ENCODE measurements around the gene TAOK1. TPM values are rescaled to one million over a fixed set of nuclear protein-coding genes. Genes with fewer than 3 reads are reported as not detected.
"Not testable (repeated sequence)": the region's sequence is repeated elsewhere in the genome, so short reads cannot be mapped to it uniquely, and the experiment has no call there.

Gene TAOK1
- 32.1 and 42.2 TPM in 2 replicates for total RNA-seq

GRCh38 chr17:29389982-29390850 lies at the start of gene TAOK1:
Gene TAOK1, plus strand, starts transcription at chr17:29390363. Its CDS starts 61,186 bp downstream, at chr17:29451549.
- DNase-seq (ENCODE audit: low read depth) (peak; percentile 90), FAIRE-seq (no peak)
- Histone ChIP-seq H3K27me3 (ENCODE audit: control insufficient read depth, insufficient read depth, low read length) (no peaks in the 10 kb centered on the region), H3K36me3 (ENCODE audit: control insufficient read depth, insufficient read depth, low read length) (no peaks in the 10 kb centered on the region), H3K4me3 (ENCODE audit: low read depth, low read length) (peak within 1 kb of the TSS; percentile 55)
- TF ChIP-seq CTCF (IDR thresholded peaks at IDR 0.05; ENCODE audit: insufficient read depth, low read length, severe bottlenecking), result no peak

- Histone ChIP-seq H3K36me3 (ENCODE audit: control insufficient read depth, insufficient read depth, low read length) (no peaks in the 10 kb centered on the region), H3K27me3 (ENCODE audit: control insufficient read depth, insufficient read depth, low read length) (no peaks in the 10 kb centered on the region), H3K4me3 (ENCODE audit: low read depth, low read length) (no peak overlapping the region)
- no peak for TF ChIP-seq CTCF (IDR thresholded peaks at IDR 0.05; ENCODE audit: insufficient read depth, low read length, severe bottlenecking)
- FAIRE-seq, result no peak
- peak; percentile 52 for DNase-seq (ENCODE audit: low read depth)
Measured at GRCh38 chr17:29341726-29342125, 48.4 kb upstream of the TAOK1 start.

- Histone ChIP-seq H3K27me3 (ENCODE audit: control insufficient read depth, insufficient read depth, low read length) (no peaks in the 10 kb centered on the region), H3K4me3 (ENCODE audit: low read depth, low read length) (no peak overlapping the region), H3K36me3 (ENCODE audit: control insufficient read depth, insufficient read depth, low read length) (no peaks in the 10 kb centered on the region)
- no peak for TF ChIP-seq CTCF (IDR thresholded peaks at IDR 0.05; ENCODE audit: insufficient read depth, low read length, severe bottlenecking)
- FAIRE-seq, result no peak
- no peak for DNase-seq (ENCODE audit: low read depth)
Measured at GRCh38 chr17:29342158-29342765, 47.9 kb upstream of the TAOK1 start.

GRCh38 chr17:29344201-29344856 lies 45.8 kb upstream of the TAOK1 start:
- no peak for TF ChIP-seq CTCF (IDR thresholded peaks at IDR 0.05; ENCODE audit: insufficient read depth, low read length, severe bottlenecking)
- FAIRE-seq (no peak), DNase-seq (ENCODE audit: low read depth) (no peak)

GRCh38 chr17:29345066-29345465 lies 45.1 kb upstream of the TAOK1 start:
- no peak overlapping the region for H3K4me3 ChIP-seq (ENCODE audit: low read depth, low read length)
- FAIRE-seq (no peak), DNase-seq (ENCODE audit: low read depth) (no peak)
- H3K36me3 ChIP-seq (ENCODE audit: control insufficient read depth, insufficient read depth, low read length), result no peaks in the 10 kb centered on the region
- H3K27me3 ChIP-seq (ENCODE audit: control insufficient read depth, insufficient read depth, low read length), result no peaks in the 10 kb centered on the region
- TF ChIP-seq CTCF (IDR thresholded peaks at IDR 0.05; ENCODE audit: insufficient read depth, low read length, severe bottlenecking), result no peak

More at GRCh38 chr17:29344201-29344856, 45.8 kb upstream of the TAOK1 start:
- Histone ChIP-seq H3K27me3 (ENCODE audit: control insufficient read depth, insufficient read depth, low read length) (no peaks in the 10 kb centered on the region), H3K4me3 (ENCODE audit: low read depth, low read length) (no peak overlapping the region), H3K36me3 (ENCODE audit: control insufficient read depth, insufficient read depth, low read length) (no peaks in the 10 kb centered on the region)

- not testable (repeated sequence) for DNase-seq (ENCODE audit: low read depth); FAIRE-seq; H3K36me3 ChIP-seq (ENCODE audit: control insufficient read depth, insufficient read depth, low read length); H3K4me3 ChIP-seq (ENCODE audit: low read depth, low read length); H3K27me3 ChIP-seq (ENCODE audit: control insufficient read depth, insufficient read depth, low read length)
Measured at GRCh38 chr17:29345470-29345869, 44.7 kb upstream of the TAOK1 start.

Data from bronchial epithelial cell (primary cell).